HepG2 (cell line): ENCODE data around the gene MASP2. TPM values are rescaled to one million over a fixed set of nuclear protein-coding genes. Genes with fewer than 3 reads are reported as not detected.
"Not testable (repeated sequence)": the region's sequence is repeated elsewhere in the genome, so short reads cannot be mapped to it uniquely, and the experiment has no call there.

Source experiments
- ATAC-seq: fragments of 200-7000 bp; cut with Tn5 transposase; 3 replicates; pipeline ENCODE4 v1.9.1; 2020; ENCODE audit warnings: mild to moderate bottlenecking, moderate library complexity
- BruUV-seq: library from RNA; stranded (reverse); fragments of 400-500 nt; replicated peaks from 2 replicates; lab custom pipeline; 2021; lab: Mats Ljungman, UMichigan
- CTCF ChIA-PET: fragments of 300-600 bp; formaldehyde crosslinking; extraction: SDS; loops from one replicate; lab custom pipeline; 2021; ENCODE audit warnings: low total read pairs, inconsistent platforms, low intra/inter-chr PET ratio; lab: Yijun Ruan, JAX
- POLR2A ChIA-PET: fragments of 350-600 bp; sonication (Branson Sonifier 250); formaldehyde crosslinking; loops from one replicate; lab custom pipeline; 2020; ENCODE audit warnings: antibody characterized with exemption, inconsistent platforms; lab: Yijun Ruan, JAX
- DNase-seq: peaks from one replicate; pipeline ENCODE4 v3.0.0-alpha.2; 2015; ENCODE audit warnings: low spot score
- FAIRE-seq: peaks from 3 replicates; lab custom pipeline; 2011; peaks lifted over from hg19 to GRCh38; lab: Jason Lieb, UNC
- H2AFZ ChIP-seq: one replicate; pipeline ENCODE4 v1.6.1; 2011; ENCODE audit warnings: low read length, inconsistent platforms
- H3K27ac ChIP-seq: fragments of 300-600 bp; 3 replicates; pipeline ENCODE4 v1.8.0; 2011; ENCODE audit warnings: mixed run types, mild to moderate bottlenecking, mixed read lengths, low read length, inconsistent platforms; ENCODE audit not compliant: insufficient read depth; ENCODE audit errors: extremely low read length
- H3K27me3 ChIP-seq, 2 experiments: fragments of 200-600 bp in 1 of 2; 2 replicates in 1 of 2; 3 replicates in 1 of 2; pipeline versions ENCODE4 v1.6.0 to v1.8.0; 2011; ENCODE audit warnings: low read length in 2 of 2, mild to moderate bottlenecking in 2 of 2, moderate library complexity in 2 of 2, inconsistent platforms in 1 of 2; ENCODE audit not compliant: insufficient read depth in 2 of 2, control insufficient read depth in 1 of 2
- H3K36me3 ChIP-seq, 2 experiments: fragments of 200-600 bp in 1 of 2; replicated peaks in 1 of 2; 2 replicates in 1 of 2; 3 replicates in 1 of 2; pipeline versions ENCODE4 v1.5.1 to v1.8.0; 2011; ENCODE audit warnings: low read length in 2 of 2, inconsistent platforms in 1 of 2; ENCODE audit not compliant: insufficient read depth in 2 of 2, control insufficient read depth in 1 of 2
- H3K4me1 ChIP-seq: 2 replicates; pipeline ENCODE4 v1.5.1; 2012; ENCODE audit warnings: low read length, inconsistent platforms; ENCODE audit not compliant: insufficient read depth
- H3K4me2 ChIP-seq: 2 replicates; pipeline ENCODE4 v1.6.0; 2011; ENCODE audit warnings: low read depth, low read length, inconsistent platforms
- H3K4me3 ChIP-seq, 3 experiments: fragments of 200-600 bp in 1 of 3; sonication (generic), shearing (Covaris generic) in 1 of 3; replicated peaks in 1 of 3; 2 replicates each; pipeline ENCODE4 v1.5.1; 2011 to 2016; ENCODE audit warnings: low read length in 3 of 3, inconsistent platforms in 2 of 3, low read depth in 2 of 3, mild to moderate bottlenecking in 2 of 3, control low read depth in 1 of 3, mixed read lengths in 1 of 3; ENCODE audit not compliant: insufficient read depth in 1 of 3
- H3K79me2 ChIP-seq: one replicate; pipeline ENCODE4 v1.6.1; 2011; ENCODE audit warnings: low read length, inconsistent platforms; ENCODE audit not compliant: insufficient read depth
- H3K9ac ChIP-seq: 2 replicates; pipeline ENCODE4 v1.6.0; 2011; ENCODE audit warnings: mild to moderate bottlenecking, low read depth, low read length, inconsistent platforms; ENCODE audit not compliant: insufficient read depth
- H3K9me3 ChIP-seq: 2 replicates; pipeline ENCODE4 v1.5.1; 2012; ENCODE audit warnings: mild to moderate bottlenecking, low read length
- H4K20me1 ChIP-seq: 2 replicates; pipeline ENCODE4 v1.6.0; 2011; ENCODE audit warnings: inconsistent platforms, mild to moderate bottlenecking, low read length, moderate library complexity; ENCODE audit not compliant: insufficient read depth
- HMG20A ChIP-seq: IDR thresholded peaks from 2 replicates; pipeline ENCODE4 v1.6.1; 2016; ENCODE audit warnings: borderline replicate concordance
- MAFF ChIP-seq: IDR thresholded peaks from 2 replicates; pipeline ENCODE4 v1.6.1; 2011; ENCODE audit warnings: low read depth, low read length, improper control_type of control experiment
- MAFK ChIP-seq, 2 experiments: IDR thresholded peaks in 1 of 2; conservative IDR thresholded peaks in 1 of 2; 2 replicates each; pipeline ENCODE4 v1.6.1; 2011; ENCODE audit warnings: improper control_type of control experiment in 2 of 2, low read length in 2 of 2
- POLR2G ChIP-seq: fragments of 200-400 bp; formaldehyde crosslinking; IDR thresholded peaks from 2 replicates; pipeline ENCODE4 v1.6.1; 2018; ENCODE audit warnings: mild to moderate bottlenecking, low read depth, low read length, moderate library complexity
- ZFP82 ChIP-seq: sonication (generic); formaldehyde crosslinking; IDR thresholded peaks from 2 replicates; pipeline ENCODE4 v1.5.1; 2020; ENCODE audit warnings: mild to moderate bottlenecking, missing genetic modification reagents, borderline replicate concordance
- ZNF121 ChIP-seq: sonication (generic); formaldehyde crosslinking; IDR thresholded peaks from 2 replicates; pipeline ENCODE4 v1.5.0; 2020; ENCODE audit warnings: mild to moderate bottlenecking, missing genetic modification reagents
- ZNF770 ChIP-seq: sonication (generic); formaldehyde crosslinking; IDR thresholded peaks from 2 replicates; pipeline ENCODE4 v1.5.0; 2020; ENCODE audit warnings: mild to moderate bottlenecking, missing genetic modification reagents
- WGBS: methylation state at CpG from one replicate; pipeline ENCODE4 v1.1.6; 2017; ENCODE audit warnings: low lambda C conversion rate; 5-methylcytosine and 5-hydroxymethylcytosine counted together
- in situ Hi-C: cut with HindIII; loops from 2 replicates; pipeline ENCODE4 v1.10.0; 2017; ENCODE audit warnings: low pct_unique_long_range_greater_than_20kb; ENCODE audit not compliant: extremely low pct_ligation_motif_present
- intact Hi-C: fragments of 100-400 bp; cut with micrococcal nuclease; formaldehyde crosslinking; loops from one replicate; pipeline ENCODE4 v1.10.0; 2022; ENCODE audit not compliant: unreplicated experiment
- polyA plus RNA-seq, 8 experiments: library from polyadenylated mRNA; depleted of rRNA in 3 of 8; stranded (reverse) in 7 of 8; unstranded in 1 of 8; fragments of >200 nt; fragmentation: Illumina TruSeq in 4 of 8; extraction: Trizol in 4 of 8; gene quantifications; 2 replicates each; pipeline versions ENCODE4 v1.2.1 to v1.2.3, GENCODE V29; 2011 to 2016; ENCODE audit warnings: low read depth in 4 of 8, missing spikeins in 1 of 8, mixed read lengths in 1 of 8; ENCODE audit not compliant: insufficient read depth in 1 of 8
- total RNA-seq, 5 experiments: library from RNA; depleted of rRNA; stranded (reverse); fragments of >200 nt; fragmentation: Illumina TruSeq; extraction: Trizol; gene quantifications; 2 replicates each; pipeline ENCODE4 v1.2.3, GENCODE V29; 2016; ENCODE audit warnings: low read depth in 1 of 5

The MASP2 gene
- total and polyA plus RNA-seq, 2 of the 13 experiments (the other 11 are each of a cell fraction or from before 2014, with no cell fraction given) = 7.1 to 11.8 TPM

- in situ Hi-C loops = loop anchor here (25.0 kb wide), 1 partner anchor 600 kb away; no protein-coding TSS in a partner anchor
- not testable (repeated sequence) for FAIRE-seq
These were observed 9.9 kb downstream of the MASP2 start for GRCh38 chr1:11037019-11037739.

GRCh38 chr1:11031624-11032262 is 15.3 kb downstream of the MASP2 start:
- no peaks in the 10 kb centered on the region for H3K27me3 ChIP-seq
- DNase-seq = no peak
- H3K9ac ChIP-seq = no peak overlapping the region
- no peak for FAIRE-seq
- no peak overlapping the region for H3K27ac ChIP-seq
- H3K4me2 ChIP-seq = no peak overlapping the region
- ATAC-seq = peak; percentile 37
- no peaks in the 10 kb centered on the region for H3K4me1 ChIP-seq
- H3K4me3 ChIP-seq = no peak overlapping the region
- intact Hi-C loops (no loop called here), in situ Hi-C loops (loop anchor here (25.0 kb wide), 1 partner anchor 606 kb away; no protein-coding TSS in a partner anchor)
- H3K9me3 ChIP-seq = no peaks in the 10 kb centered on the region
- ChIA-PET POLR2A (interaction anchor here (0.7 to 1.3 kb wide), 2 partner anchors 10 to 68 kb away, joined by 3 to 5 read pairs; partner anchors contain the start of gene EXOSC10), CTCF (no interaction called here)
- no TSS peak for BruUV-seq
- WGBS = 95% methylated on average over 10 of the region's 10 CpGs
- H3K79me2 ChIP-seq = no peaks in the 10 kb centered on the region
- no peak overlapping the region for H2AFZ ChIP-seq
- 0 out of 2 replicates have a peak, but pooled peaks have one; percentile 28 for TF ChIP-seq POLR2G
- no peak for TF ChIP-seq HMG20A (CRISPR knock-in tag)
- TF ChIP-seq ZFP82 (CRISPR knock-in tag) = no peak
- 0 out of 2 replicates have a peak, but pooled peaks have one; percentile 28 for TF ChIP-seq ZNF770
- TF ChIP-seq ZNF121 (CRISPR knock-in tag) = 0 out of 2 replicates have a peak, but pooled peaks have one; percentile 53
- TF ChIP-seq, all 625 proteins: peak for 3
- H4K20me1 ChIP-seq = no peaks in the 10 kb centered on the region
- H3K36me3 ChIP-seq = 0 out of 5 replicates have a peak, but pooled peaks cover 0 to 2% of the 10 kb centered on the region in 2 experiments

More at GRCh38 chr1:11037019-11037739, 9.9 kb downstream of the MASP2 start:
- H3K9me3 ChIP-seq, H3K27ac ChIP-seq, H3K79me2 ChIP-seq, H3K27me3 ChIP-seq, H3K4me2 ChIP-seq: not testable (repeated sequence)
- POLR2A ChIA-PET = interaction anchor here (0.9 to 1.6 kb wide), 5 partner anchors 10 to 62 kb away, joined by 3 to 9 read pairs (median 3); partner anchors contain the start of genes EXOSC10, MASP2 and SRM
- WGBS = 54% methylated on average over 18 of the region's 18 CpGs
- TF ChIP-seq MAFF (peak; percentile 75; the same call in 1 of the 2 replicates), MAFK (conservative IDR thresholded peaks at IDR 0.05 in 1 of 2, IDR thresholded peaks at IDR 0.05 in 1 of 2; ENCODE audit: low read length in 2 of 2) (peak; percentile 71 to 84; a peak in 3 of 4 replicates)
- TF ChIP-seq, all 625 proteins: peak for 2; not testable (repeated sequence) for 623
- ATAC-seq, H3K36me3 ChIP-seq, BruUV-seq, H3K9ac ChIP-seq, H3K4me1 ChIP-seq, DNase-seq, H4K20me1 ChIP-seq, H3K4me3 ChIP-seq, H2AFZ ChIP-seq: not testable (repeated sequence)
- CTCF ChIA-PET = interaction anchor here (0.8 to 1.8 kb wide), 3 partner anchors 21 to 606 kb away, joined by 3 to 5 read pairs (median 5); partner anchors contain the start of gene SRM
- intact Hi-C loops = loop anchor here (2.0 to 5.0 kb wide), 2 partner anchors 24 to 60 kb away; partner anchors contain the start of genes EXOSC10 and SRM
